D721Med (cell line): Measurements from ENCODE around the gene KLHL10.

ENCODE experiments used
- DNase-seq: peaks from one replicate; pipeline ENCODE4 v3.0.0; 2011; ENCODE audit warnings: low spot score; ENCODE audit not compliant: insufficient read length
- FAIRE-seq: peaks from 2 replicates; lab custom pipeline; 2011; peaks lifted over from hg19 to GRCh38; lab: Jason Lieb, UNC
- TF ChIP-seq, protein P1 (sequence below): IDR thresholded peaks from 2 replicates; pipeline ENCODE4 v1.5.1; 2012; ENCODE audit warnings: mild to moderate bottlenecking, control low read depth; ENCODE audit not compliant: insufficient read depth; ENCODE audit errors: missing control alignments

The KLHL10 gene

DNA sequence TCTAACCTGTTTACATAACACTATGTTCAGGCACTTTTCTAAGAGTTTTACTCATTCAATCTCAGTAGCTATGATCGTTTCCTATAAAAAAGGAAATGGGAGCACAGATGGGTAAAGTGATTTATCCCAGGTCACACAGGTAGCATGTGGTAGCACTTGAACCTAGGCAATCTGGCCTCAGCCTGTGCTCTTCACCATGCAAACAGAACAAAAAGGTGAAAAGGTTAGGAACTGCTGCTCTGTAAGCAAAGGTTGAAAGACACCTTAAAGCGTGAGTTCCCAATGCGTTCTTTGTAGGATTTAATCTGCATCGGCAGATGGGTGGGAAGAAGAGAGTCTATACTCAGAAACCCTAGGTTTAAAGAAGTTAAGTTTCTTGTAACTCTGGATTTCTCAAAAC lies 42.5 kb downstream of the KLHL10 start:
- TF ChIP-seq, protein P1, sequence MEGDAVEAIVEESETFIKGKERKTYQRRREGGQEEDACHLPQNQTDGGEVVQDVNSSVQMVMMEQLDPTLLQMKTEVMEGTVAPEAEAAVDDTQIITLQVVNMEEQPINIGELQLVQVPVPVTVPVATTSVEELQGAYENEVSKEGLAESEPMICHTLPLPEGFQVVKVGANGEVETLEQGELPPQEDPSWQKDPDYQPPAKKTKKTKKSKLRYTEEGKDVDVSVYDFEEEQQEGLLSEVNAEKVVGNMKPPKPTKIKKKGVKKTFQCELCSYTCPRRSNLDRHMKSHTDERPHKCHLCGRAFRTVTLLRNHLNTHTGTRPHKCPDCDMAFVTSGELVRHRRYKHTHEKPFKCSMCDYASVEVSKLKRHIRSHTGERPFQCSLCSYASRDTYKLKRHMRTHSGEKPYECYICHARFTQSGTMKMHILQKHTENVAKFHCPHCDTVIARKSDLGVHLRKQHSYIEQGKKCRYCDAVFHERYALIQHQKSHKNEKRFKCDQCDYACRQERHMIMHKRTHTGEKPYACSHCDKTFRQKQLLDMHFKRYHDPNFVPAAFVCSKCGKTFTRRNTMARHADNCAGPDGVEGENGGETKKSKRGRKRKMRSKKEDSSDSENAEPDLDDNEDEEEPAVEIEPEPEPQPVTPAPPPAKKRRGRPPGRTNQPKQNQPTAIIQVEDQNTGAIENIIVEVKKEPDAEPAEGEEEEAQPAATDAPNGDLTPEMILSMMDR: no peak
- peak; percentile 41 for FAIRE-seq
- no peak for DNase-seq

DNA sequence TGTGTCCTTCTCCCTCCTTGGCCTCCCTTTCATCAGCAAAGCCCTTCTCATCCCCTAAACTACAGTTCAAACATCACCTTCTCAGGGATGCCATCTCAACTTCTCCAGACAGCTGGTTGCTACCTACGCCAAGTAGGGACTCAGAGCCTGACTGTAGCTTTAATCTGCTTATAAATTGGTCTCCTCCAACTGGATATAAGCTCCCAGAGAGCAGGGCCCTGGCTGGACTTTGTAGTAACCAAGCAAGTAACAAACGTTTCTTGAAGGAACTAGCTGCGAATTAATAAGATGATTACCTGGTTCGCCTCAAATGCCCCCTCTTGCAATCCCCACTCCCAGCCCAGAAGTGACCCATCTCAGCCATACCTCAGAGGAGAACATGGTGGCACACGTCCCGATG lies 45.1 kb downstream of the KLHL10 start:
- DNase-seq (peak; percentile 41), FAIRE-seq (no peak)
- TF ChIP-seq, protein P1: no peak

DNA sequence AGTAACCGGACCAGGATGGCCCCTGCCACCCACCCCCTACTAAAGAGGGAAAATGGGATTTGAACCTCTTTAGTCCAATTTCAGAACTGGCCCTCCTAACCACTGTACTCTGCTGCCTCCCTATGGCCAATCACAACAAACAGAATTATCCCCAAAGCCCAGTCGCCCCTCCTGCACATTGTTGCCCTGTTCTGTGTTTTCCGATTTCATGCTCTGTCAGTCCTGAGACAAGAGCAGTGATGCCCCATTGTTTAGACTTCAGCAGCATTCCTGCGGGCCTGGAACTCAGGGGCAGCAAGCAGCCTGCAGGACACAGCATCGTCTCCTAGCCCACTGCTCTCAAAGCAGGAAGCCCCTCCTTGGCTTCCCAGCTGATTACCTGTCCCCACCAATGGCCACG lies 48.1 kb downstream of the KLHL10 start:
- no peak for FAIRE-seq
- TF ChIP-seq, protein P1: peak; percentile 42
- DNase-seq: no peak

DNA sequence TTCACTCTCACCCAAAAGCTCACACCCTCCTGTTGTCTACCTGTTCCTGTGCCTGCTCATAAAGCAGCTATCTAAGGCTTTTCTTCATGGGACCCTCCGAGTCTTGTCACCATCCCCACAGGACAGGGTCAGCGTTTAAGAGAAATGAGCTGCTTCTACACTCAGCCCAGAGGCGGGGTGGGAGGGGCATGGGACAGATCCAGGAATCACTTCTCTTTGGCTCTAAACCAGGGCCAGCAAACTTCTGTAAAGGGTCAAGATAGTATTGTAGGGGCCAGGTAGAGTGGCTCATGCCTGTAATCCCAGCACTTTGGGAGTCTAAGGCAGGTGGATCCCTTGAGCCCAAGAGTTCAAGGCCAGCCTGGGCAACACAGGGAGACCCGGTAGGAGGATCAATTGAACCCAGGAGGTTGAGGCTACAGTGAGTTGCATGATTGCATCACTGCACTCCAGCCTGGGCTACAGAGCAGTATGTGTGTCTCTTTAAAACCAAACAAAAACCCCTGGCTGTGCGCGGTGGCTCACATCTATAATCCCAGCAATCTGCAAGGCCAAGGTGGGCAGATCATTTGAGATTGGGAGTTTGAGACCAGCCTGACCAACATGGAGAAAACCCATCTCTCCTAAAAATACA lies 50.8 kb downstream of the KLHL10 start:
- FAIRE-seq (no peak), DNase-seq (no peak)
- TF ChIP-seq, protein P1: no peak

DNA sequence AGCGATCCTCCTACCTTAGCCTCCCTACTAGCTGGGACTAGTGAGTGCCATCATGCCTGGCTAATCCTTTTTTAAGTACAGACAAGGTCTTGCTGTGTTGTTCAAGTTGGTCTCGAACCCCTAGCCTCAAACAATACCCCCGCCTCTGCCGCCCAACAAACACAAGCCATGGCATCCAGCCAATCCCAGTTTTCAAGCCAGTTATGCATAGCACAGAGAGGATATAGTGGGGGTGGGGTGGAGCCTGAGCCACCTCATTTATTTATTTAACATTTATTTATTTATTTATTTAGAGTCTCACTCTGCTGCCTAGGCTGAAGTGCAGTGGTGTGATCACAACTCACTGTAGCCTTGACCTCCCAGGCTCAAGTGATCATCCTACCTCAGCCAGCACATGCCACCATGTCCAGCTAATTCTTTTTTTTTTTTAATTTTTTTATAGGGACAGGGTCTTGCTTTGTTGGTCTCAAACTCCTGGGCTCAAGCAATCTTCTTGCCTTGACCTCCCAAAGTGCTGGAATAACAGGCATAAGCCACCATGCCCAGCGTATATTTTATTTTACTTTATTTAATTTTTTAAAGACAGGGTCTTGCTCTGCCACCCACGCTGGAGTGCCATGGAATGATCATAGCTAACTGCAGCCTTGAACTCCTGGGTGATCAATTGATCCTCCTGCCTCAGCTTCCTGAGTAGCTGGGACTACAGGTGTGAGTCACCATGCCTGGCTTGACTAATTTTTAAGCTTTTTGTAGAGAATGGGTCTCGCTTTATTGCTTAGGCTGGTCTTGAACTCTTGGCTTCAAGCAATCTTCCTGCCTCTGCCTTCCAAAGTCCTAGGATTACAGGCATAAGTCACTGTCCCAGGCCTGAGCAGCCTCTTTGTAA lies 53.8 kb downstream of the KLHL10 start:
- FAIRE-seq (no peak), DNase-seq (no peak)
- TF ChIP-seq, protein P1: no peak

DNA sequence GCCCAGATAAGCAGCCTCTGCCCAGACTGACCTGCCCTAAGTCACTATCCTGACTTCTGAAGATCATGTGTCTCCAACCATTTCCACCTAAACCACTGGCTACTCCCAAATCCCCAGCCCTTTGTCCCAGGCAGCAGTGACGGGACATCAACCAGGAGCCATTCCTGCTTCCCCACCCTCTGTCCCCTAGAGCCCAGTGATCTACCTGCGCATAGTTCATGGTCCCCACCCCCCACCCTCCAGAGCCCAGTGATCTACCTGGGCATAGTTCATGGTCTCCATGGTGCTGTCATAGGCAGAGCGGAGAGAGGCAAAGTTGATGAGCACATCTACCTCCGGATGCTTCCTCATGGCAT lies 54.4 kb downstream of the KLHL10 start:
- TF ChIP-seq, protein P1: no peak
- no peak for FAIRE-seq
- no peak for DNase-seq

DNA sequence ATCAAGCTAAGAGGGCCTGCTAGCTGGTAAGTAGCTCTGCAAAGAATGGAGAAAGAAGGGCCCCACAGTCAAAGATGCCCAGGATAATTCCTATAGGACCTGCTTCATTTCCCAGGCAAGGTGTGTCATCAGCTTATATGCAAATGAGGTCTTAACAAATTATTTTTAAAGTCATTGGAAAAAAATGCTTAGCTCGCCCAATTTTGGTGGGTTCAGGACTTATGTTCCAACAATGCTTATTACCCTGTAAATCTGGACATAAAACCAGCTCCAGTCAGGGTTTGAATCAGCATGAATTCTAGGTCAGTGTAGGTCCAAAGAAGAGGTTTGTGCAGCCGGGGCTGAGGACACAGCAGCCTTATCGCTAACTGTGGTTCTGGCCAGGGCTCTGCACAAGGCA lies 55.8 kb downstream of the KLHL10 start:
- FAIRE-seq (no peak), DNase-seq (no peak)
- TF ChIP-seq, protein P1: no peak
